HEK293T (cell line): ENCODE data around the gene SMAD5.

Experiments used
- CTCF ChIA-PET: fragments of 350-600 bp; formaldehyde crosslinking; extraction: SDS; loops from one replicate; lab custom pipeline; 2021; ENCODE audit warnings: antibody characterized with exemption, inconsistent platforms; lab: Yijun Ruan, JAX
- POLR2A ChIA-PET: fragments of 350-600 bp; formaldehyde crosslinking; extraction: SDS; loops from one replicate; lab custom pipeline; 2020; ENCODE audit warnings: antibody characterized with exemption, inconsistent platforms; lab: Yijun Ruan, JAX
- DNase-seq: peaks from one replicate; pipeline ENCODE4 v3.0.0; 2012; ENCODE audit warnings: mixed read lengths; ENCODE audit errors: extremely low spot score
- ARNT ChIP-seq: fragments of 450-650 bp; IDR thresholded peaks from 2 replicates; pipeline ENCODE4 v1.6.1; 2017; ENCODE audit warnings: mild to moderate bottlenecking
- BHLHE40 ChIP-seq: fragments of 450-650 bp; IDR thresholded peaks from 2 replicates; pipeline ENCODE4 v1.6.1; 2016; ENCODE audit warnings: mild to moderate bottlenecking, moderate library complexity, borderline replicate concordance
- CTBP1 ChIP-seq: fragments of 450-650 bp; IDR thresholded peaks from 2 replicates; pipeline ENCODE4 v1.6.1; 2016; ENCODE audit warnings: borderline replicate concordance
- ELF4 ChIP-seq: fragments of 450-650 bp; IDR thresholded peaks from 2 replicates; pipeline ENCODE4 v1.6.1; 2017; ENCODE audit warnings: antibody characterized with exemption
- FOXA1 ChIP-seq: fragments of 450-650 bp; IDR thresholded peaks from 2 replicates; pipeline ENCODE4 v1.6.1; 2016; ENCODE audit warnings: mild to moderate bottlenecking
- FOXK2 ChIP-seq: fragments of 450-650 bp; IDR thresholded peaks from 2 replicates; pipeline ENCODE4 v1.6.1; 2016; ENCODE audit warnings: mild to moderate bottlenecking
- FOXM1 ChIP-seq: fragments of 450-650 bp; IDR thresholded peaks from 2 replicates; pipeline ENCODE4 v1.6.1; 2017; ENCODE audit warnings: mild to moderate bottlenecking, borderline replicate concordance
- HDGF ChIP-seq: fragments of 450-650 bp; IDR thresholded peaks from 2 replicates; pipeline ENCODE4 v1.6.1; 2017; ENCODE audit warnings: antibody characterized with exemption, borderline replicate concordance
- L3MBTL2 ChIP-seq: fragments of 450-650 bp; conservative IDR thresholded peaks from 2 replicates; pipeline ENCODE4 v1.6.1; 2016; ENCODE audit warnings: mild to moderate bottlenecking
- LEF1 ChIP-seq: fragments of 450-650 bp; IDR thresholded peaks from 2 replicates; pipeline ENCODE4 v1.6.1; 2017; ENCODE audit warnings: mild to moderate bottlenecking, borderline replicate concordance
- NFRKB ChIP-seq: fragments of 450-650 bp; IDR thresholded peaks from 2 replicates; pipeline ENCODE4 v1.6.1; 2016; ENCODE audit warnings: mild to moderate bottlenecking, moderate library complexity
- SP1 ChIP-seq: fragments of 450-650 bp; IDR thresholded peaks from 2 replicates; pipeline ENCODE4 v1.6.1; 2017
- SUZ12 ChIP-seq: fragments of 450-650 bp; IDR thresholded peaks from 2 replicates; pipeline ENCODE4 v1.6.1; 2016; ENCODE audit warnings: mild to moderate bottlenecking
- TARDBP ChIP-seq: fragments of 450-650 bp; IDR thresholded peaks from 2 replicates; pipeline ENCODE4 v1.6.1; 2016
- ZNF384 ChIP-seq: fragments of 450-650 bp; IDR thresholded peaks from 2 replicates; pipeline ENCODE4 v1.6.1; 2016
- TF ChIP-seq, protein P1 (sequence below): fragments of 450-650 bp; IDR thresholded peaks from 2 replicates; pipeline ENCODE4 v1.6.1; 2016

SMAD5 gene

DNA sequence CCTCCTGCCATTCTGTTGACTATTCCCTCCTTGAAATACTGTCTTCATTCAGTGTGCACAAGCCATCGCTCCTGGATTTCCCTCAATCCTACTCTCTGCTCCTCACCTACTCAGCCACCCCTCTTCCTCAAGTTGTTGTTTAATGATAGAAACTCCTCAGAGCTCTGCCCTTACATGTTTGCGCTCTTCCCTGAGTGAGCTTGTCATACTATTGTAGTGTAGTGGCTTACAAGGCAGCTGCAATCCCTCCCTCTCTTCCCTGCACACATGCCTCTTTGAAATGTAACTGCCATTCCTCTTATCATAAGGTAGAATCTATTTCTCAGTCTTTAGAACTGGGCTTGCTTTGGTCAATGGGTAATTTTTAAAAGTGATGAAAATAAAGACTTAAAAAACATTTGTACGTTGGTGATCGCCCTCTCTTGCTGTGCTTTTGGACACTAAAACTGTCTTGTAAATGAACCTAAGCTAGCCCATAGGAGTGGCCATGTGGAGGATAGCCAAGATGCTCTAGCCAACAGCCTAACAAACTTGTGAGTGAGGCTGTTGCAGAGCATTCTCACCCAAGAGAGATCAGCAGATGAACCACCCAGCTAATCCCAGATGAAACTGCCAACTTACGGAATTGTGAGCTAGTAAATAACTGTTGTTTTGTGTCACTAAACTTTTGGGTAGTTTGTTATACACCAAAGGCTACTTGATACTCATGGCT, 18.1 kb upstream of the SMAD5 start:
- ChIA-PET CTCF (interaction anchor here (1.1 kb wide), 1 partner anchor 9 kb away, joined by 3 read pairs; no protein-coding TSS in a partner anchor), POLR2A (interaction anchor here (2.1 kb wide), 1 partner anchor 17 kb away, joined by 6 read pairs; the partner anchor contains the start of gene SMAD5)
- DNase-seq: no peak
- TF ChIP-seq ARNT: no peak
- TF ChIP-seq CTBP1: no peak
- no peak for TF ChIP-seq NFRKB
- TF ChIP-seq SUZ12: no peak
- TF ChIP-seq HDGF: no peak
- no peak for TF ChIP-seq TARDBP
- TF ChIP-seq L3MBTL2: no peak
- TF ChIP-seq LEF1: no peak
- TF ChIP-seq ELF4: no peak
- no peak for TF ChIP-seq ZNF384
- no peak for TF ChIP-seq FOXM1
- TF ChIP-seq FOXK2: no peak
- no peak for TF ChIP-seq SP1
- TF ChIP-seq BHLHE40: no peak
- no peak for TF ChIP-seq FOXA1

DNA sequence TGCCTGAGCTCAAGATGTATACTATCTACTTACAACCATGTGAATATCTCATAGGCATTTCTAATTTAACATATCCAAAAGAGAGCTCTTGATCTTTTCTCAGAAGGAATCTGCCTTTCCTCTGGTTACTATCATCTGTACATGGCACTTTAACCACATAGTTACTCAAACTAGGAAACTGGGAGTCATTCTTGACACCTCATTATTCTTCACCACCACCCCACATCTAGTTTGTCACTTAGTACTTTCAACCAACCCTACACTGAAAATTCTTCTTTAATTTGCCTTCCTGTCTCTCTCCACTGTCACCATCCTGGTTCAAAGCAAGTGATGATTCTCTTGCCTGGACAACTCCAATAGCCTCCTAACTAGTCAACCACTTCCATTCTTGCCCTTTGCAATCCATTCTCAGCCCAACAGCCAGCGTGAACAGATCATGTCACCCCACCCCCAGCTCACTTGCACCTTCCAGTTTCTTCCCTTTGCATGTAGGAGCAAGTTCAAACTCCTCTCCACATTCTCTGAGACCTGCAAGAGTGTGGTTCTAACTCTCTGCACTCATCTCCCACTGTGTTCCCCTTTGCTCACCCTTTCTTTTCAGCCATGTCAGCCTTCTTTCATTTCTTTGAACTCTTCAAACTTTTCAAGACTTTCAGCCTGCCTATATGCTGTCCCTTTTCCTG, 17.3 kb upstream of the SMAD5 start:
- DNase-seq: no peak
- ChIA-PET CTCF (interaction anchor here (1.1 kb wide), 1 partner anchor 8 kb away, joined by 3 read pairs; no protein-coding TSS in a partner anchor), POLR2A (interaction anchor here (2.1 kb wide), 1 partner anchor 17 kb away, joined by 6 read pairs; the partner anchor contains the start of gene SMAD5)
- TF ChIP-seq SUZ12: no peak
- no peak for TF ChIP-seq NFRKB
- TF ChIP-seq, protein P1, sequence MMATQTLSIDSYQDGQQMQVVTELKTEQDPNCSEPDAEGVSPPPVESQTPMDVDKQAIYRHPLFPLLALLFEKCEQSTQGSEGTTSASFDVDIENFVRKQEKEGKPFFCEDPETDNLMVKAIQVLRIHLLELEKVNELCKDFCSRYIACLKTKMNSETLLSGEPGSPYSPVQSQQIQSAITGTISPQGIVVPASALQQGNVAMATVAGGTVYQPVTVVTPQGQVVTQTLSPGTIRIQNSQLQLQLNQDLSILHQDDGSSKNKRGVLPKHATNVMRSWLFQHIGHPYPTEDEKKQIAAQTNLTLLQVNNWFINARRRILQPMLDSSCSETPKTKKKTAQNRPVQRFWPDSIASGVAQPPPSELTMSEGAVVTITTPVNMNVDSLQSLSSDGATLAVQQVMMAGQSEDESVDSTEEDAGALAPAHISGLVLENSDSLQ: no peak
- no peak for TF ChIP-seq CTBP1
- TF ChIP-seq TARDBP: no peak
- TF ChIP-seq FOXA1: no peak
- no peak for TF ChIP-seq SP1
- no peak for TF ChIP-seq LEF1
- no peak for TF ChIP-seq HDGF
- TF ChIP-seq ELF4: no peak
- no peak for TF ChIP-seq ZNF384
- no peak for TF ChIP-seq BHLHE40

DNA sequence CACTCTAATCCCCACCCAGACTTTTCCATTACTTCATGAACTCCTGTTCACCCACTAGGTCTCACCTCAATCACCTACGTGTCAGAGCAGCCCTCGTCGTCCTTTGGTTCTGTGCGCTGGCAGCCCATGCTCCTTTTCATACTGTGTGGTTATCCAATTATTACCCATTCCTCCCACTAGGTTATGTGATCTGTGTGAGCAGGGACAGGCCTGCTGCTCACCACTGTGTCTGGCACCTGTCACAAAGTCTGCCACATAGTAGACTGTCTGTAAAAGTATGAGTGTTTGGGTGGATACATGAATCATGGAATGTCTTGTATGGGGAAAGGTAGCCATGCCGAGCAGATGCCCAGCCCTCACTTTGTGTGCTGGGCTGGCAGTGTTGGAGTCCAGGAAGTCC, 12.1 kb upstream of the SMAD5 start:
- ChIA-PET CTCF (no interaction called here), POLR2A (no interaction called here)
- DNase-seq: no peak
- no peak for TF ChIP-seq NFRKB
- TF ChIP-seq BHLHE40: no peak
- TF ChIP-seq SUZ12: no peak
- no peak for TF ChIP-seq L3MBTL2
- no peak for TF ChIP-seq ZNF384
- no peak for TF ChIP-seq ELF4
- TF ChIP-seq FOXA1: no peak
- TF ChIP-seq, protein P1: no peak
- no peak for TF ChIP-seq ARNT
- no peak for TF ChIP-seq TARDBP
- no peak for TF ChIP-seq SP1
- TF ChIP-seq CTBP1: no peak
- TF ChIP-seq FOXM1: no peak
- TF ChIP-seq FOXK2: no peak
- TF ChIP-seq LEF1: no peak

DNA sequence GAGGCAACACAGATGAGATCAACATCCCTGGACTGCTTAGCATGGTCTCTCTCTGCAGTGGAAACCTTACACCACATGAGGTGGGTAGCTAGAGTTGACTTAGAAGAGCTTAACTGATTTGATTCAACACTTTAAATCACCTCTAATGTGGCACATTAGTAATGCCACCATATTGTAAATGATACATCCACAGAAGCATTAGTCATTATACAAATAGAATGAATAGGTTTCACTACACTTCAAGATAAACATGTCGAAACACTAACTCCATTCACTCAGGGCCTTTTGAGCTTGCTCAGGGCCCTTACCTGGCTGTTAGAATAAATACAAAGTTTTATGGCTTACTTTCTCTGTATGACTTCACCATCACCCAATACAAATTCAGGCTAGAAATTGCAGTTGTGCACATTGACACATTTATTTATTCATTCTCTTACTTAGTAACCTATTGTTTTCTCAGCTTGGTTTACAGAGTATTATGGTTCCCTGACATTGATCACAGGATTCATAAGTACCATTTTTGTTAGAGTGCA, 9.3 kb upstream of the SMAD5 start:
- ChIA-PET CTCF (interaction anchor here (1.2 kb wide), 1 partner anchor 8 kb away, joined by 3 read pairs; no protein-coding TSS in a partner anchor), POLR2A (interaction anchor here (2.5 kb wide), 1 partner anchor 9 kb away, joined by 18 read pairs; the partner anchor contains the start of gene SMAD5)
- TF ChIP-seq ZNF384: no peak
- no peak for TF ChIP-seq ARNT
- no peak for TF ChIP-seq ELF4
- TF ChIP-seq, protein P1: 0 out of 2 replicates have a peak, but pooled peaks have one; percentile 15
- TF ChIP-seq BHLHE40: no peak
- no peak for TF ChIP-seq TARDBP
- no peak for TF ChIP-seq NFRKB
- no peak for DNase-seq

DNA sequence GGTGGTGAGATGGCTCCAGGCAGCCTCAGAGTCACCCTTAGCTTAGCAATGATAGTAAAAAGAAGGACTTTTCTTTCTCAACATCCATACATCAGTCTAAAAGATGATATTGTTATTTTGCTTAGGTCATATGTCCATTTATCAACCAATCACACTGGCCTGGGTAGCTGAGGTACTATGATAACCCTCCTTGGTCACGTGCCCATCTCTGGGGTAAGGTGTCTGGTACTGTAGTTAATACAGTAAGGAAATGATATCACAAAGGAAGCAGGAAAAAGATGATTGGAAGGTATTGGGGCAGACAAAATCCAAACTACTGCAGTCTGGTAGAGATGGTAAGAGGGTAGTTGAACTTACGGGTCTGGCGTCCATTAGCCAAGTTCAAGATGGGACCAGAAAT, 5.1 kb upstream of the SMAD5 start:
- ChIA-PET CTCF (no interaction called here), POLR2A (no interaction called here)
- no peak for TF ChIP-seq TARDBP
- TF ChIP-seq ELF4: no peak
- TF ChIP-seq LEF1: no peak
- no peak for TF ChIP-seq FOXM1
- no peak for TF ChIP-seq NFRKB
- TF ChIP-seq HDGF: no peak
- TF ChIP-seq L3MBTL2: no peak
- no peak for TF ChIP-seq ZNF384
- TF ChIP-seq, protein P1: no peak
- TF ChIP-seq ARNT: no peak
- TF ChIP-seq SUZ12: no peak
- no peak for TF ChIP-seq CTBP1
- no peak for TF ChIP-seq FOXK2
- no peak for TF ChIP-seq BHLHE40
- no peak for DNase-seq
